Measurements from ENCODE around the gene PPIP5K1.
"Not testable (repeated sequence)": the region's sequence is repeated elsewhere in the genome, so short reads cannot be mapped to it uniquely, and the experiment has no call there.

The PPIP5K1 gene

DNA sequence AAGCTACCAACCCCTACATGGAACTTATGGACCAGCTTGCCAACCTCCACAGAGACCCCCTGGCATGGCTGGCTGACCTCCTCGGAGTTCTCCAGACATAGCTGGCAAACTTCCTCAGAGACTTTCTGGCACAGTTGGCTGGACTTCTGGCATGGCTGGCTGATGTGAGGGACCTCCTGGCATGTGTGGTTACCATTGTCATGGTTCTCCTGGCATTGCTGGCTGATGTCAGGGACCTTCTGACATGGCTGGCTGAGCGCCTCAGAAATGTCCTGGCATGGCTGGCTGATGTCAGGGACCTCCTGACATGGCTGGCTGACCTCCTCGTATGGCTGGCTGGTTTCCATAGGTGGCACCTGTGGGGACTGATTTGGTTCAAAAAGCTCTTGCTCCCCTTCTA, 55.1 kb downstream of the PPIP5K1 start:
- no peak overlapping the region for H3K4me3 ChIP-seq (ENCODE audit: low read length)
- H3K36me3 ChIP-seq (ENCODE audit: control insufficient read depth, insufficient read depth, low read length): peaks cover 8% of the 10 kb centered on the region
- no peaks in the 10 kb centered on the region for H3K4me1 ChIP-seq (ENCODE audit: control insufficient read depth, insufficient read depth, low read length)
- no peaks in the 10 kb centered on the region for H3K9me3 ChIP-seq (ENCODE audit: control insufficient read depth, low read length)
- H3K27me3 ChIP-seq (ENCODE audit: control insufficient read depth, insufficient read depth, low read length): no peaks in the 10 kb centered on the region
- H3K9ac ChIP-seq (ENCODE audit: low read length): no peak overlapping the region

DNA sequence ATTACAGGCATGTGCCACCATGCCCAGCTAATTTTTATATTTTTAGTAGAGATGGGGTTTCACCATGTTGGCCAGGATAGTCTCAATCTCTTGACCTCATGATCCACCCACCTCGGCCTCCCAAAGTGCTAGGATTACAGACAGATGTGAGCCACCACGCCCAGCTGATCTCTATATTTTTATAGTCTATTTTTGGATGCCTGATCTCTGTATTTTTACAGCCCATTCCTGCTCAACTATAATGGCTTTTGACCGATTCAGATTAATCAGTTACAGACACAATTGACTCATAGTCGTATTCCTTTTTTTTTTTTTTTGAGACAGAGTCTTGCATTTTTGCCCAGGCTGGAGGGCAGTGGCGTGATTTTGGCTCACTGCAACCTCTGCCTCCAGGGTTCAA, 57.2 kb downstream of the PPIP5K1 start:
- not testable (repeated sequence) for H3K36me3 ChIP-seq (ENCODE audit: control insufficient read depth, insufficient read depth, low read length); H3K9me3 ChIP-seq (ENCODE audit: control insufficient read depth, low read length); H3K27me3 ChIP-seq (ENCODE audit: control insufficient read depth, insufficient read depth, low read length); H3K4me3 ChIP-seq (ENCODE audit: low read length); H3K4me1 ChIP-seq (ENCODE audit: control insufficient read depth, insufficient read depth, low read length); H3K9ac ChIP-seq (ENCODE audit: low read length)

- Histone ChIP-seq H3K9ac (ENCODE audit: low read length) (no peak overlapping the region), H3K4me1 (ENCODE audit: control insufficient read depth, insufficient read depth, low read length) (no peaks in the 10 kb centered on the region), H3K4me3 (ENCODE audit: low read length) (no peak overlapping the region), H3K9me3 (ENCODE audit: control insufficient read depth, low read length) (no peaks in the 10 kb centered on the region), H3K36me3 (ENCODE audit: control insufficient read depth, insufficient read depth, low read length) (peaks cover 8% of the 10 kb centered on the region), H3K27me3 (ENCODE audit: control insufficient read depth, insufficient read depth, low read length) (no peaks in the 10 kb centered on the region)
Observed at GRCh38 chr15:43531018-43531670, 58.9 kb downstream of the PPIP5K1 start.

DNA sequence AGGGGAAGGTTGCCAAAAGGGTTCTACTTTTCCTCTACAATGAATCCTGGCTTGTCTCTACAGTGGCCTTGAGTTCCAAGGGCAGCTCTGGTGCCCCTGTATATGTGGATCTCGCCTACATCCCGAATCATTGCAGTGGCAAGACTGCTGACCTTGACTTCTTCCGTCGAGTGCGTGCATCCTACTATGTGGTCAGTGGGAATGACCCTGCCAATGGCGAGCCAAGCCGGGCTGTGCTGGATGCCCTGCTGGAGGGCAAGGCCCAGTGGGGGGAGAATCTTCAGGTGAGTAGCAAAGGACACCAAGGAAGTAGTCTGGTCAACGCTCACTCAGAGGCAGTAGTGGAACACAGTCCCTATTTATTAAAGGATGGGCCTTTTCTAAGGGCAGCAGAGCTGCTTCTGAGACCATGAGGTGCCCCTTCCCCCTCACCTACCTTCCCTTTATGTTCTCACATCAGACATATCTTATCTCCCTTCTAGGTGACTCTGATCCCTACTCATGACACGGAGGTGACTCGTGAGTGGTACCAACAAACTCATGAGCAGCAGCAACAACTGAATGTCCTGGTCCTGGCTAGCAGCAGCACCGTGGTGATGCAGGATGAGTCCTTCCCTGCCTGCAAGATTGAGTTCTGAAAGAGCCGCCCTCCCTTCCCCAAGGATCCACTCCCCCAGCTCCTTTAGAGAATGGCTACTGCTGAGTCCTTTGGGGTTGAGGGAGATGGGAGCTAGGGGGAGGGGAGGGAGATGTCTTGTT, 60.2 kb downstream of the PPIP5K1 start:
- H3K4me3 ChIP-seq (ENCODE audit: low read length): no peak overlapping the region
- no peaks in the 10 kb centered on the region for H3K4me1 ChIP-seq (ENCODE audit: control insufficient read depth, insufficient read depth, low read length)
- H3K9me3 ChIP-seq (ENCODE audit: control insufficient read depth, low read length): no peaks in the 10 kb centered on the region
- peaks cover 2% of the 10 kb centered on the region for H3K36me3 ChIP-seq (ENCODE audit: control insufficient read depth, insufficient read depth, low read length)
- no peaks in the 10 kb centered on the region for H3K27me3 ChIP-seq (ENCODE audit: control insufficient read depth, insufficient read depth, low read length)
- no peak overlapping the region for H3K9ac ChIP-seq (ENCODE audit: low read length)

GRCh38 chr15:43529141-43529540, 60.9 kb downstream of the PPIP5K1 start:
- Histone ChIP-seq H3K27me3 (ENCODE audit: control insufficient read depth, insufficient read depth, low read length) (no peaks in the 10 kb centered on the region), H3K36me3 (ENCODE audit: control insufficient read depth, insufficient read depth, low read length) (no peaks in the 10 kb centered on the region), H3K9ac (ENCODE audit: low read length) (no peak overlapping the region), H3K4me1 (ENCODE audit: control insufficient read depth, insufficient read depth, low read length) (no peaks in the 10 kb centered on the region), H3K9me3 (ENCODE audit: control insufficient read depth, low read length) (no peaks in the 10 kb centered on the region), H3K4me3 (ENCODE audit: low read length) (no peak overlapping the region)

- no peak overlapping the region for H3K9ac ChIP-seq (ENCODE audit: low read length)
- no peaks in the 10 kb centered on the region for H3K9me3 ChIP-seq (ENCODE audit: control insufficient read depth, low read length)
- no peaks in the 10 kb centered on the region for H3K4me1 ChIP-seq (ENCODE audit: control insufficient read depth, insufficient read depth, low read length)
- no peak overlapping the region for H3K4me3 ChIP-seq (ENCODE audit: low read length)
- H3K36me3 ChIP-seq (ENCODE audit: control insufficient read depth, insufficient read depth, low read length): no peaks in the 10 kb centered on the region
- no peaks in the 10 kb centered on the region for H3K27me3 ChIP-seq (ENCODE audit: control insufficient read depth, insufficient read depth, low read length)
Observed at GRCh38 chr15:43528542-43529007, 61.4 kb downstream of the PPIP5K1 start.

- Histone ChIP-seq H3K4me3 (ENCODE audit: low read length) (no peak overlapping the region), H3K36me3 (ENCODE audit: control insufficient read depth, insufficient read depth, low read length) (no peaks in the 10 kb centered on the region), H3K4me1 (ENCODE audit: control insufficient read depth, insufficient read depth, low read length) (no peaks in the 10 kb centered on the region), H3K9me3 (ENCODE audit: control insufficient read depth, low read length) (no peaks in the 10 kb centered on the region), H3K9ac (ENCODE audit: low read length) (no peak overlapping the region), H3K27me3 (ENCODE audit: control insufficient read depth, insufficient read depth, low read length) (no peaks in the 10 kb centered on the region)
Observed at GRCh38 chr15:43527802-43528541, 62.0 kb downstream of the PPIP5K1 start.

DNA sequence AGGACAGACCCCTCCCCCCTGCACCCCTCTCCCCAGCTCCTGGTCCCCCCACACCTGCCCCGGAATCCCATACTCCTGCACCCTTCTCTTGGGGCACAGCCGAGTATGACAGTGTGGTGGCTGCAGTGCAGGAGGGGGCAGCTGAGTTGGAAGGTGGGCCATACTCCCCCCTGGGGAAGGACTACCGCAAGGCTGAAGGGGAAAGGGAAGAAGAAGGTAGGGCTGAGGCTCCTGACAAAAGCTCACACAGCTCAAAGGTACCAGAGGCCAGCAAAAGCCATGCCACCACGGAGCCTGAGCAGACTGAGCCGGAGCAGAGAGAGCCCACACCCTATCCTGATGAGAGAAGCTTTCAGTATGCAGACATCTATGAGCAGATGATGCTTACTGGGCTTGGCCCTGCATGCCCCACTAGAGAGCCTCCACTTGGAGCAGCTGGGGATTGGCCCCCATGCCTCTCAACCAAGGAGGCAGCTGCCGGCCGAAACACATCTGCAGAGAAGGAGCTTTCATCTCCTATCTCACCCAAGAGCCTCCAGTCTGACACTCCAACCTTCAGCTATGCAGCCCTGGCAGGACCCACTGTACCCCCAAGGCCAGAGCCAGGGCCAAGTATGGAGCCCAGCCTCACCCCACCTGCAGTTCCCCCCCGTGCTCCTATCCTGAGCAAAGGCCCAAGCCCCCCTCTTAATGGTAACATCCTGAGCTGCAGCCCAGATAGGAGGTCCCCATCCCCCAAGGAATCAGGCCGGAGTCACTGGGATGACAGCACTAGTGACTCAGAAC, 62.8 kb downstream of the PPIP5K1 start:
- no peaks in the 10 kb centered on the region for H3K36me3 ChIP-seq (ENCODE audit: control insufficient read depth, insufficient read depth, low read length)
- H3K9me3 ChIP-seq (ENCODE audit: control insufficient read depth, low read length): no peaks in the 10 kb centered on the region
- no peaks in the 10 kb centered on the region for H3K4me1 ChIP-seq (ENCODE audit: control insufficient read depth, insufficient read depth, low read length)
- no peak overlapping the region for H3K4me3 ChIP-seq (ENCODE audit: low read length)
- H3K9ac ChIP-seq (ENCODE audit: low read length): no peak overlapping the region
- H3K27me3 ChIP-seq (ENCODE audit: control insufficient read depth, insufficient read depth, low read length): peaks cover 2% of the 10 kb centered on the region

DNA sequence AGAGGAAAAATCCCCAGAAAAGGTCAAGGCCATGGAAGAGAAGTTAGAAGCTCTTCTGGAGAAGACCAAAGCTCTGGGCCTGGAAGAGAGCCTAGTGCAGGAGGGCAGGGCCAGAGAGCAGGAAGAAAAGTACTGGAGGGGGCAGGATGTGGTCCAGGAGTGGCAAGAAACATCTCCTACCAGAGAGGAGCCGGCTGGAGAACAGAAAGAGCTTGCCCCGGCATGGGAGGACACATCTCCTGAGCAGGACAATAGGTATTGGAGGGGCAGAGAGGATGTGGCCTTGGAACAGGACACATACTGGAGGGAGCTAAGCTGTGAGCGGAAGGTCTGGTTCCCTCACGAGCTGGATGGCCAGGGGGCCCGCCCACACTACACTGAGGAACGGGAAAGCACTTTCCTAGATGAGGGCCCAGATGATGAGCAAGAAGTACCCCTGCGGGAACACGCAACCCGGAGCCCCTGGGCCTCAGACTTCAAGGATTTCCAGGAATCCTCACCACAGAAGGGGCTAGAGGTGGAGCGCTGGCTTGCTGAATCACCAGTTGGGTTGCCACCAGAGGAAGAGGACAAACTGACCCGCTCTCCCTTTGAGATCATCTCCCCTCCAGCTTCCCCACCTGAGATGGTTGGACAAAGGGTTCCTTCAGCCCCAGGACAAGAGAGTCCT, 63.6 kb downstream of the PPIP5K1 start:
- no peak overlapping the region for H3K9ac ChIP-seq (ENCODE audit: low read length)
- H3K4me3 ChIP-seq (ENCODE audit: low read length): no peak overlapping the region
- H3K4me1 ChIP-seq (ENCODE audit: control insufficient read depth, insufficient read depth, low read length): no peaks in the 10 kb centered on the region
- H3K36me3 ChIP-seq (ENCODE audit: control insufficient read depth, insufficient read depth, low read length): no peaks in the 10 kb centered on the region
- no peaks in the 10 kb centered on the region for H3K9me3 ChIP-seq (ENCODE audit: control insufficient read depth, low read length)
- H3K27me3 ChIP-seq (ENCODE audit: control insufficient read depth, insufficient read depth, low read length): peaks cover 6% of the 10 kb centered on the region

- Histone ChIP-seq H3K4me1 (ENCODE audit: control insufficient read depth, insufficient read depth, low read length) (no peaks in the 10 kb centered on the region), H3K9me3 (ENCODE audit: control insufficient read depth, low read length) (no peaks in the 10 kb centered on the region), H3K36me3 (ENCODE audit: control insufficient read depth, insufficient read depth, low read length) (no peaks in the 10 kb centered on the region), H3K27me3 (ENCODE audit: control insufficient read depth, insufficient read depth, low read length) (peaks cover 6% of the 10 kb centered on the region), H3K9ac (ENCODE audit: low read length) (no peak overlapping the region), H3K4me3 (ENCODE audit: low read length) (no peak overlapping the region)
Observed at GRCh38 chr15:43525131-43525530, 64.9 kb downstream of the PPIP5K1 start.

DNA sequence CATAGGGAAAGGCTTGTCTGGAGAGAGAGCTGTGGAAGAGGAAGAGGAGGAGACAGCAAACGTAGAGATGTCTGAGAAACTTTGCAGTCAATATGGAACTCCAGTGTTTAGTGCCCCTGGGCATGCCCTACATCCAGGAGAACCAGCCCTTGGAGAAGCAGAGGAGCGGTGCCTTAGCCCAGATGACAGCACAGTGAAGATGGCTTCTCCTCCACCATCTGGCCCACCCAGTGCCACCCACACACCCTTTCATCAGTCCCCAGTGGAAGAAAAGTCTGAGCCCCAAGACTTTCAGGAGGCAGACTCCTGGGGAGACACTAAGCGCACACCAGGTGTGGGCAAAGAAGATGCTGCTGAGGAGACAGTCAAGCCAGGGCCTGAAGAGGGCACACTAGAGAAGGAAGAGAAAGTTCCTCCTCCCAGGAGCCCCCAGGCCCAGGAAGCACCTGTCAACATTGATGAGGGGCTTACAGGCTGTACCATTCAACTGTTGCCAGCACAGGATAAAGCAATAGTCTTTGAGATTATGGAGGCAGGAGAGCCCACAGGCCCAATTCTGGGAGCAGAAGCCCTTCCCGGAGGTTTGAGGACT, 65.7 kb downstream of the PPIP5K1 start:
- Histone ChIP-seq H3K36me3 (ENCODE audit: control insufficient read depth, insufficient read depth, low read length) (no peaks in the 10 kb centered on the region), H3K4me1 (ENCODE audit: control insufficient read depth, insufficient read depth, low read length) (no peaks in the 10 kb centered on the region), H3K4me3 (ENCODE audit: low read length) (no peak overlapping the region), H3K9me3 (ENCODE audit: control insufficient read depth, low read length) (no peaks in the 10 kb centered on the region), H3K27me3 (ENCODE audit: control insufficient read depth, insufficient read depth, low read length) (peaks cover 6% of the 10 kb centered on the region), H3K9ac (ENCODE audit: low read length) (no peak overlapping the region)

Data from mucosa of stomach (tissue), 1 donor.